ENCODE results near the gene PTPRD. TPM values are rescaled to one million over a fixed set of nuclear protein-coding genes. Genes with fewer than 3 reads are reported as not detected.

PTPRD gene
- total RNA-seq, 4 donors from 2014 or later: 19.6 to 78.9 (median 45.6) TPM

DNA sequence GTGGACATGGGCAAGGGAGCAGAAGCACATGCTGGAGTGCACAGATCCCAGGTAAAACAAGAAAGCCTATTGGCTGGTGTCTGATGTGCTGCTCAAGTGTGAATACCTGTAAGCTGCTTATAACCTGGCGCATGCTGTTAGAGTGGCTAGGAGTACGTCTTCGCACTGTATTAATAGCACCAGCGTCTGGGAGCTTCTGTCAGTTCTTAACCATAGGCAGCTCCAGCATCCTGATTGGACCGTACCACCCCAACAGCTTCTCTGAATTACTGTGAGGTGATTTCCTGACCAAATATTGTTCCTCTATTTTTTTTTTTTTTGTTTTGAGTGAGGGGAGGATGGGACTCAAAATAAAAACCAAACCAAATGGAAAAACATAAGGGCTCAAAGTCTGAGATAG is 987.6 kb downstream of the PTPRD start:
- Histone ChIP-seq H3K4me3 (replicated peaks in 1 of 3) (no peak overlapping the region), H3K27ac (no peak overlapping the region), H3K36me3 (no peaks in the 10 kb centered on the region), H3K4me1 (no peaks in the 10 kb centered on the region), H3K9me3 (no peaks in the 10 kb centered on the region), H3K27me3 (no peaks in the 10 kb centered on the region)
- TF ChIP-seq POLR2A (IDR thresholded peaks at IDR 0.05): no peak
- TF ChIP-seq CTCF (IDR thresholded peaks at IDR 0.05): no peak
- WGBS, 2 donors: 92 to 98% methylated on average over 5 of the region's 5 CpGs
- DNase-seq: no peak
- intact Hi-C loops (cut with DNase I): no loop called here

GRCh38 chr9:9623506-9623905 is 989.3 kb downstream of the PTPRD start:
- intact Hi-C loops (cut with DNase I): no loop called here
- H3K36me3 ChIP-seq: no peaks in the 10 kb centered on the region
- H3K27me3 ChIP-seq: no peaks in the 10 kb centered on the region
- no peak overlapping the region for H3K27ac ChIP-seq
- H3K9me3 ChIP-seq: no peaks in the 10 kb centered on the region
- WGBS, 2 donors: 84 to 88% methylated on average over 2 of the region's 2 CpGs
- no peak overlapping the region for H3K4me3 ChIP-seq (replicated peaks in 1 of 3)
- peaks cover 3% of the 10 kb centered on the region in 2 donors for H3K4me1 ChIP-seq
- TF ChIP-seq POLR2A (IDR thresholded peaks at IDR 0.05) (no peak), CTCF (IDR thresholded peaks at IDR 0.05) (no peak)
- no peak for DNase-seq

- intact Hi-C loops (cut with DNase I): no loop called here
- 90 to 96% methylated on average over 5 of the region's 5 CpGs for WGBS, 2 donors
- DNase-seq: no peak
- no peak overlapping the region for H3K4me3 ChIP-seq (replicated peaks in 1 of 3)
- H3K27ac ChIP-seq: no peak overlapping the region
- H3K9me3 ChIP-seq: no peaks in the 10 kb centered on the region
- no peaks in the 10 kb centered on the region for H3K27me3 ChIP-seq
- H3K36me3 ChIP-seq: no peaks in the 10 kb centered on the region
- TF ChIP-seq CTCF (IDR thresholded peaks at IDR 0.05): no peak
- no peak for TF ChIP-seq POLR2A (IDR thresholded peaks at IDR 0.05)
- H3K4me1 ChIP-seq: peaks cover 8 to 13% of the 10 kb centered on the region in 2 donors
Measured at GRCh38 chr9:9621355-9621940, 991.4 kb downstream of the PTPRD start.

GRCh38 chr9:9620736-9621135 is 992.1 kb downstream of the PTPRD start:
- intact Hi-C loops (cut with DNase I): no loop called here

More at GRCh38 chr9:9620736-9621135, 992.1 kb downstream of the PTPRD start:
- Histone ChIP-seq H3K4me3 (replicated peaks in 1 of 3) (no peak overlapping the region), H3K9me3 (no peaks in the 10 kb centered on the region), H3K4me1 (peaks cover 8 to 13% of the 10 kb centered on the region in 2 donors), H3K36me3 (no peaks in the 10 kb centered on the region), H3K27me3 (no peaks in the 10 kb centered on the region), H3K27ac (no peak overlapping the region)
- no peak for TF ChIP-seq CTCF (IDR thresholded peaks at IDR 0.05)
- no peak for TF ChIP-seq POLR2A (IDR thresholded peaks at IDR 0.05)
- no peak for DNase-seq
- WGBS, 2 donors: 58 to 61% methylated on average over 2 of the region's 2 CpGs

All from thyroid gland (tissue), 4 donors.